ENCODE data around the gene SHMT2.

Gene SHMT2

GRCh38 chr12:57241402-57242310 is 12.1 kb downstream of the SHMT2 start:
- no peak for DNase-seq

GRCh38 chr12:57242329-57242690 is 12.8 kb downstream of the SHMT2 start:
- DNase-seq = no peak

GRCh38 chr12:57242691-57243454 is 13.4 kb downstream of the SHMT2 start:
- DNase-seq = peak; percentile 22

- peak; percentile 36 for DNase-seq
Measured at GRCh38 chr12:57243521-57244311, 14.2 kb downstream of the SHMT2 start.

- DNase-seq = no peak
Measured at GRCh38 chr12:57244312-57244696, 14.8 kb downstream of the SHMT2 start.

GRCh38 chr12:57247041-57247440 is 17.5 kb downstream of the SHMT2 start:
- no peak for DNase-seq

- DNase-seq = peak; percentile 75
Measured at GRCh38 chr12:57248934-57249742, 19.6 kb downstream of the SHMT2 start.

GRCh38 chr12:57250541-57250940 is 21.0 kb downstream of the SHMT2 start:
- DNase-seq = no peak

- DNase-seq = no peak
Measured at GRCh38 chr12:57250956-57251355, 21.4 kb downstream of the SHMT2 start, which contains the start of gene STAC3. Gene STAC3 (minus strand): TSS chr12:57251187. CDS start chr12:57249636, 1,551 bp downstream.

- DNase-seq = no peak
Measured at GRCh38 chr12:57254506-57255280, 25.2 kb downstream of the SHMT2 start.

- no peak for DNase-seq
Measured at GRCh38 chr12:57255916-57256315, 26.4 kb downstream of the SHMT2 start.

GRCh38 chr12:57258977-57259970 is 29.8 kb downstream of the SHMT2 start:
- DNase-seq = no peak

GRCh38 chr12:57260366-57260765 is 30.9 kb downstream of the SHMT2 start:
- DNase-seq = no peak

GRCh38 chr12:57261428-57261865 is 31.9 kb downstream of the SHMT2 start:
- DNase-seq = no peak

- DNase-seq = no peak
Measured at GRCh38 chr12:57262126-57262822, 32.8 kb downstream of the SHMT2 start.

GRCh38 chr12:57263096-57263495 is 33.6 kb downstream of the SHMT2 start:
- no peak for DNase-seq

GRCh38 chr12:57266681-57267080 is 37.2 kb downstream of the SHMT2 start:
- no peak for DNase-seq

- DNase-seq = no peak
Measured at GRCh38 chr12:57268264-57268663, 38.8 kb downstream of the SHMT2 start.

- DNase-seq = peak; percentile 11
Measured at GRCh38 chr12:57270966-57271470, 41.5 kb downstream of the SHMT2 start.

All from GDM1 (cell line).